SIG-M5 treated with dmso at 0.1 percent for 504 hours (cell line): ENCODE measurements around the gene AKAP8L.
"Not testable (repeated sequence)": the region's sequence is repeated elsewhere in the genome, so short reads cannot be mapped to it uniquely, and the experiment has no call there.

Source experiments
- DNase-seq: peaks from one replicate; lab custom pipeline; 2025; ENCODE audit not compliant: unreplicated experiment; lab: John Stamatoyannopoulos, UW

AKAP8L gene

GRCh38 chr19:15360015-15360414 is 58.8 kb downstream of the AKAP8L start:
- not testable (repeated sequence) for DNase-seq

GRCh38 chr19:15358918-15359317 is 59.9 kb downstream of the AKAP8L start:
- no peak for DNase-seq

- DNase-seq = no peak
Measured at GRCh38 chr19:15357906-15358305, 60.9 kb downstream of the AKAP8L start.

GRCh38 chr19:15354566-15355296 is 64.1 kb downstream of the AKAP8L start:
- DNase-seq = no peak

- DNase-seq = no peak
Measured at GRCh38 chr19:15353908-15354307, 64.9 kb downstream of the AKAP8L start.

GRCh38 chr19:15352535-15352934 is 66.3 kb downstream of the AKAP8L start:
- DNase-seq = not testable (repeated sequence)

- not testable (repeated sequence) for DNase-seq
Measured at GRCh38 chr19:15341328-15341727, 77.5 kb downstream of the AKAP8L start.

GRCh38 chr19:15340086-15340485 is 78.7 kb downstream of the AKAP8L start:
- DNase-seq = no peak

- DNase-seq = no peak
Measured at GRCh38 chr19:15337202-15337601, 81.6 kb downstream of the AKAP8L start.

- not testable (repeated sequence) for DNase-seq
Measured at GRCh38 chr19:15335992-15336391, 82.8 kb downstream of the AKAP8L start.

GRCh38 chr19:15332311-15332996 is 86.3 kb downstream of the AKAP8L start, which contains the start of gene BRD4:
BRD4 (minus strand) TSS chr19:15332539; CDS start chr19:15273099, 59,440 bp downstream.
- DNase-seq = peak; percentile 17

GRCh38 chr19:15331419-15332310 is 87.1 kb downstream of the AKAP8L start:
- DNase-seq = peak; percentile 28

- DNase-seq = no peak
Measured at GRCh38 chr19:15330801-15331418, 87.9 kb downstream of the AKAP8L start.
